Activated CD4-positive, CD25-positive, alpha-beta regulatory T cell treated with anti-CD3 and anti-CD28 coated beads, Interleukin-2, amount 50 U/mL, for 16 hours (primary cell): Measurements from ENCODE around the gene TMEM14C.
A peak's percentile ranks its signal among the peaks of the same experiment; 100 is the strongest.
"Not testable (repeated sequence)": the region's sequence is repeated elsewhere in the genome, so short reads cannot be mapped to it uniquely, and the experiment has no call there.

ENCODE experiments used
- DNase-seq: peaks from one replicate; pipeline ENCODE4 v3.0.0-alpha.2; 2020; ENCODE audit warnings: low read depth, low spot score

The TMEM14C gene

GRCh38 chr6:10720960-10721849 lies 1.7 kb upstream of the TMEM14C start:
- DNase-seq = not testable (repeated sequence)

GRCh38 chr6:10721850-10722569 lies 860 bp upstream of the TMEM14C start:
- DNase-seq = no peak

GRCh38 chr6:10722570-10722819 lies 375 bp upstream of the TMEM14C start:
- no peak for DNase-seq

DNA sequence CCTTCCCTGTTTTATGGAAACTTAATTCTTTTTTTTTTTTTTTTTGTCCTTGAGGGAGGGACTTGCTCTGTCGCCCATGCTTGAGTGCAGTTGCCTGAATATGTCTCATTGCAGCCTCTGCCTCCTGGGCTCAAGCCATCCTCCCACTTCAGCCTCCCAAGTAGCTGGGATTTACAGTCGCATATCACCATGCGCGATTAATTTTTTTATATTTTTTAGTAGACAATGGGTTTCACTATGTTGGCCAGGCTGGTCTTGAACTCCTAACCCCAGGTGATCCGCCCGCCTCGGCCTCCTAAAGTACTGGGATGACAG lies 654 bp downstream of the TMEM14C start:
- DNase-seq = no peak

DNA sequence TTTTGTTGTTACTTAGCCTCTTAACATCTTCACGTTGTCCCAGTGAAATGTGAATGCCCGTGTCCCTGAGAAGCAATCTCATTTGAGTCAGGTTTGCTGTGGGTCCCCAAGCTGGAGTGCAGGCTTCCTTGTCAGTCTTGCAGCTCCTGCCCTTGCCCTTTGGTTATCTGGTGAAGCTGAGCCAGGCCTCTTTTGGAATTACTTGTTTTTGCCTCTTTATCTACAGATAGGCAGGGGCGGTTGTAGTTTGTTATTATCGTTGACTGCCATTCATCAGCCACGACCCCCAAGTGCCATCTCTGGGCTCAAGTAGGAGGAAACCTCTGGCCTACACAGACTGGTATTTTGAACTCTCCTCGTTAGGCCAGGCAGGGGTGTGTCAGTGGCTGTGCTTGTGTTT lies 2.2 kb downstream of the TMEM14C start:
- DNase-seq = no peak

GRCh38 chr6:10725716-10726115 lies 2.8 kb downstream of the TMEM14C start:
- DNase-seq = no peak

DNA sequence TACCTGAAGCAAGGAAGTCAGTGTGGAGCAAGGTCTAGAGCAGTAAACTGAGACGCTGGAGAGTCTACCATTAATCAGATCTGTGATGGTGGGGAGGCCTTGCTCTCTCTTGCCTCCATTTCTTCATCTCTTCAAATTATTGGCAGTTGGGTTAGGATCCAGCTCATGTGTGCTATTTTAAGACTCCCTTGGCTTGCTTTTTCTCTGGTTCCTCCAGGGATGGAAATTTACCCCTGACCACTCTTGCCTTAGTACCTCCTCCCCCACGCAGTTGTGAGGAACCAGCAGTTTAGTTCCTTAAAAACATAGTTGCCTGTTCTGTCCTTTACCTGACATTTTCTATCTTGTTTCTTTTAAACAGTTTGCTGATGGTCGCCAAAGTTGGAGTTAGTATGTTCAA lies 7.4 kb downstream of the TMEM14C start:
- no peak for DNase-seq

DNA sequence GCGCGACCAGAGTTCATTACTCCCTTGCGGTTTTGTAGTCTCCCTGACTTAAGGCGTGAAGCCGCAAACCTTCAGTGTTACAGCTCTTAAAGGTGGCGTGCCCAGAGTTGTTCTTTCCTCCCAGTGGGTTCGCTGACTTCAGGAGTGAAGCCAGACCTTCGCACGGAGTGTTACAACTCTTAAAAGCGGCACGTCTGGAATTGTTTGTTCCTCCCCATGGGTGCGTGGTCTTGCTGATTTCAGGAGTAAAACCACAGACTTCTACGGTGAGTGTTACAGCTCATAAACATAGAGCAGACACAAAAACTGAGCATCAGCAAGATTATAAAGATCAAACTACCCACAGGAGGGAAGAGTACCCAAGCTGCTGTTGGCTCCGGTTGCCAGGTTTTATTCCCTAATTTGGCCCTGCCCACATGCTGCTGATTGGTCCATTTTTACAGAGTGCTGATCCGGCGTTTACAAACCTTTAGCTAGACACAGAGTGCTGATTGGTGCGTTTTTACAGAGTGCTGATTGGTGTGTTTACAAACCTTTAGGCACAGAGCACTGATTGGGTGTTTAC lies 10.4 kb downstream of the TMEM14C start:
- no peak for DNase-seq

GRCh38 chr6:10733863-10734262 lies 11.0 kb downstream of the TMEM14C start:
- no peak for DNase-seq

DNA sequence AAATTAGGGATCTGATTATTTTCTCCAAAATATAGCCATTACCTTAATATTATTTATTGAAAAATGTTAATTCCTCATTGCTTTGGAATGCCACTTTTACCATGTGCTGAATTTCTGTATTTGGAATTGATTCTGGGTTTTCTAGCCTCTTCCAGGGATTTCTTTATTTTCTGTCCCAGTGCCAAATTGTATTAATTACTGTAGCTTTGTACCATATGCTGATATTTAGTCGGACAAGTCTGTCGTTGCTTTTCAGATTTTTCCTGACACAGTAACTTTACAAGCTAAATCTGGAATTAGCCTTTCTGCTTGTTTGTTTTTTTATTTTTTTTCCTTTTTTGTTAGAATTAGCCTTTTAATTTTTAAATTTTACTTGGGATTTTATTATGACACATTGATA lies 13.9 kb downstream of the TMEM14C start:
- no peak for DNase-seq

DNA sequence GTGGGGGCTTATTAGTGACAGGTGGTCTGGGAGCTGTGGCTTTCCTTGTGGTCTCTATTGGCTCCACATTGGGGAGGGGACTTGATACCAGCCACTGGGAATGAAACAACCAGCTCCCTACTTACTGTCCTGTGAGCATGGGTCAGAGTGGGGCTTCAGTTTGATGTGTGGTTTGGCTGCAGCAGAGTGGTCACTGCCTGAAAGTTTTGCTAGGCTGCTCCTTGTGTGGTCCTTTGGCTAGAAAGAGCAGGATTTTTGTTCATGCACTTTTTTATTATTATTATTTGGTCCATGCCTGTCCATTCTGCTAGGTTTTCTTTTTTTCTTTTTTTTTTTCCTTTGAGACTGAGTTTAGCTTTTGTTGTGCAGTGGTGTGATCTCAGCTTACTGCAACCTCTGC lies 17.2 kb downstream of the TMEM14C start:
- DNase-seq = no peak

- DNase-seq = not testable (repeated sequence)
Measured at GRCh38 chr6:10741643-10742042, 18.8 kb downstream of the TMEM14C start.

DNA sequence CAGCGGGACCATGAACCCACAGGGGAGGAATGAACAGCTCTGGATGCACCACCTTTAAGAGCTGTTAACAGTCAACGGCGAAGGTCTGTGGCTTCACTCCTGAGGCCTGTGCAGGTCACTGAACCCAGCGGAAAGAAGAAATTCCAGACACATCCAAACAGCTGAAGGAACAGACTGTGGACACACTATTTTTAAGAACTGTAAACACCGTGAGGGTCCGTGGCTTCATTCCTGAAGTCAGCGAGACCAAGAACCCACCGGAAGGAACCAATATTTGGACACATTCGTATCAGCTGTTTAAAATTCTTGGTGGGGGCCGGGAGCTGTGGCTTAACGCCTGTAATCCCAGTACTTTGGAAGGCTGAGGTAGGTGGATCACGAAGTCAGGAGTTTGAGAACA lies 19.4 kb downstream of the TMEM14C start:
- DNase-seq = no peak

GRCh38 chr6:10743515-10743914 lies 20.6 kb downstream of the TMEM14C start:
- DNase-seq = no peak

DNA sequence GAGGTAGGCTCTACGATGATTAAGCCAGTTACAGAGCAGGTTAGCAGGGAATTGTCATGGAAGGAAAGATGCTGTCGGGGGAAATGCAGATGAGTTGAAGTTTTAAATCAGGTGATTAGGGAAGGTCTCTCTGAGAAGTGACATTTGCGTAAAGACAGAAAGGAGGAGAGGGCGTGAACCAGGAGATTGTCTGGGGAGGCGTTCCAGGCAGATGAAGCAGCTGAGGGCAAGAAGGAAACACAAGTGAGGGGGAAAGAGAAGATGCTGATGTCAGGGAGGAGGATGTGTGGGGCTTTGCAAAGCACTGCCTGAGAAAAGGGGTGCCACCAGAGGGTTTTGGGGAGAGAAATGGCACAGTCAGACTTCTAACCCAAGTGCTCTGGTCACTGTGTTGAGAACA lies 22.2 kb downstream of the TMEM14C start:
- DNase-seq = no peak

DNA sequence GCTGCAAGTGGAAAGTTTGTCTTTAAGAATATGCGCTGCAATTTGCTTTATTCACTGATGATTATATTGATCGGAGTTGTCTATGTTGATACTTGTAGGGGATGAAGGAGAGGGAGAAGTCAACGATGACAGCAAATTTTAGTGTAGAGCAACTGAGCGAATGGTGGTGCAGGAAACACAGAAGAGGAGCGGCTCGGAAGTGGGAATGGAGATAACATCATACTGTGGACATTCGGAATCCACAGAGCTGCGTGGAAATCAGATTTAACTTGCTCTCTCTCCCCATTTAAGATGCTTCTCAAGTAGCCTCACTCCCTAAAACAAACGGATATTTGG lies 24.0 kb downstream of the TMEM14C start:
- no peak for DNase-seq

DNA sequence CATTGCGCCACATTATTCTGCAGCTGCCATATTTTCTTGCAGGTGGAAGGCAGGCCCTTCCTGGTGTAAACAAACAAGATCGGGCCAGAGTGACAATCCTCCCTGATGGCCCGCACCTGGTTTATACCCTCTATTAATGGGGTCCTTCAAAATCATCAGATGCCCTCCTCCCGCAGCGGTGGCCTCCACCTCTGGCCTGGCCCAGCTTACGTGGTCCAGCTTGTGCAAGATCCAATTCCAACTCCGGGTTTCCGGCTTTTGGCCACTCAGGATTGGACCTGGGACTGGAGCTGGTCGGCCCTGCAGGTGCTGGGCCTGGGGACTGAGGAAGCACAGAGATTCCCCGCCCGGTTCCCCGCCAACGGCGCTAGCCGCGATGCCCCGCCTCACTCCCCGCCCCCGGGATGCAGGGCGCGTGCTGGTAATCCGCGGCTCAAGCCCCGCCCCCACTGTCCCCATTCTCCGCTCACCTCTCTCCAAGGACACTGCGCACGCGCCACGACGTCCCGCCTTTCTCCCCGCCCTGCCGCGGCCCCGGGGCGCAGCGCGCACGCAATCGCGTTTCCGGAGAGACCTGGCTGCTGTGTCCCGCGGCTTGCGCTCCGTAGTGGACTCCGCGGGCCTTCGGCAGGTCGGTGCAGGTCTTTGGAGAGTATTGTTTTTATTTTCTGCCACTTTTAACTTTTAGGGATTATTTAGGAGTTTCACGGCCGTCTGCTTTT lies 24.5 kb downstream of the TMEM14C start, which contains the start of gene TMEM14B:
TSS of gene TMEM14B (plus strand) at position 555 of the 722 bp plus-strand sequence. CDS start 1,441 bp downstream, outside the sequence.
- peak; percentile 98 for DNase-seq

DNA sequence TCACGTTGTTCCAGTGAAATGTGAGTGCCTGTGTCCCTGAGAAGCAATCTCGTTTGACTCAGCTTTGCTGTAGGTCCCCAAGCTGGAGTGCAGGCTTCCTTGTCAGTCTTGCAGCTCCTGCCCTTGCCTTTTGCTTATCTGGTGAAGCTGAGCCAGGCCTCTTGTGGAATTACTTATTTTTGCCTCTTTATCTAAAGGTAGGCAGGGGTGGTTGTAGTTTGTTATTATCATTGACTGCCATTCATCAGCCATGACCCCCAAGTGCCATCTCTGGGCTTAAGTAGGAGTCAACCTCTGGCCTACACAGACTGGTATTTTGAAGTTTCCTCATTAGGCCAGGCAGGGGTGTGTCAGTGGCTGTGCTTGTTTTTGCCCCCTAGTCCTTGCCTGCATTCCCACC lies 26.9 kb downstream of the TMEM14C start:
- no peak for DNase-seq

DNA sequence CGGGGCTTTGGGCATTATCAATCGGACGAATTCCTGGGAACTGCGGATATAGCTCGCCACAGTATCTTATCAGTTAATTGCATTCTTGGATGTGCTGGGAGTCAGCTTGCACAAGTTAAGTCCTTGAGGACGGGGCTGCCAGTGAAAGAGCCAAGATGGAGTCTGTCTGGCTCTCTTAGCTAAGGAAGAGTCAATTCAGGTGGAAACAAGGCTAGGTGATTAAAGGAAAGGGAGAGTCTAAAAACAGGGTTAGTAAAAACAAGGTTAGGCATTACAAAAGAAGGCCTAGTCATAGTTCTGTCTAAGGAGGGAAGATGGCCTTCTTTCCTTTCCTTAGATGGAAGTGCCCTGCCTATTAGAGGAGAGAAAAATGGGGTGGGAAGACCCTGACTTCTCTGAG lies 27.7 kb downstream of the TMEM14C start:
- DNase-seq = not testable (repeated sequence)

DNA sequence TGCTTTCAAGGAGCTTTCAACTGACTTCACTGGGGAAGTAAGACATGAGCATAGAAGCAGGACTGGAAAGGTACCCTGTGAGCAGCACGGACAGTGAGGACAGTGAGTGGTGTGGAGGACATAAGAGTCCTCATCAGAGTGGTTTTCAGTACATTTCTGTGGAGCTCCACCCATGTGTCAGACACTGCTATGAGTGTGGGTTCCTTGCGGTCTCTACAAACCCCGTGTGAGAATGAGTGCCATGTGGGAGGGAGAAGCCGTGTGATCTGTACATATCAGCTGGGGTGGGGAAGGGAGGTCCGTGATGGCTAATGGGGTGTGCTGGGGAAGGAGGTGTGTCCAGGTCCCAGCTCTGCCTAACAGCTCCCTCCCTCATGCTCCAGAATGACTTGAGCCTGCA lies 28.9 kb downstream of the TMEM14C start:
- not testable (repeated sequence) for DNase-seq

DNA sequence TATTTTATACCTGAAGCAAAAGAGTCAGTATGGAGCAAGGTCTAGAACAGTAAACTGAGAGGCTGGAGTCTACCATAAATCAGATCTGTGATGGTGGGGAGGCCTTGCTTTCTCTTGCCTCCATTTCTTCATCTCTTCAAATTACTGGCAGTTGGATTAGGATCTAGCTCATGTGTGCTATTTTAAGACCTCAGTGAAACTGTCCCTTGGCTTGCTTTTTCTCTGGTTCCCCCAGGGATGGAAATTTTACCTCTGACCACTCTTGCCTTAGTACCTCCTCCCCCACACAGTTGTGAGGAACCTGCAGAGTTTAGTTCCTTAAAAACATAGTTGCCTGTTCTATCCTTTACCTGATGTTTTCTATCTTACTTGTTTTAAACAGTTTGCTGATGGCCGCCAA lies 33.2 kb downstream of the TMEM14C start:
- no peak for DNase-seq

- no peak for DNase-seq
Measured at GRCh38 chr6:10759312-10759839, 36.5 kb downstream of the TMEM14C start.
